Aorta (tissue), 5 donors: ENCODE measurements around the gene PDGFD. TPM values are rescaled to one million over a fixed set of nuclear protein-coding genes. Genes with fewer than 3 reads are reported as not detected.

Experiments
- ATAC-seq: fragments of 200-7000 bp; cut with Tn5 transposase; one replicate; pipeline ENCODE4 v1.9.1; 2022; ENCODE audit warnings: moderate library complexity; ENCODE audit not compliant: low FRiP score
- DNase-seq, 2 donors: peaks; one replicate each; pipeline ENCODE4 v3.0.0-alpha.2; 2020
- H3K27ac ChIP-seq, 2 donors: one replicate each; pipeline ENCODE4 v1.5.1; 2013; ENCODE audit warnings: low read length in 2 of 2, mild to moderate bottlenecking in 2 of 2, moderate library complexity in 2 of 2, control low read depth in 1 of 2, inconsistent platforms in 1 of 2, low read depth in 1 of 2
- H3K27me3 ChIP-seq, 2 donors: one replicate each; pipeline ENCODE4 v1.6.1; 2013; ENCODE audit warnings: control low read depth in 1 of 2, low read length in 1 of 2, mild to moderate bottlenecking in 1 of 2, moderate library complexity in 1 of 2; ENCODE audit not compliant: insufficient read depth in 2 of 2, control insufficient read depth in 1 of 2
- H3K36me3 ChIP-seq, 2 donors: one replicate each; pipeline ENCODE4 v1.6.1; 2013; ENCODE audit warnings: control low read depth in 1 of 2, low read length in 1 of 2, mild to moderate bottlenecking in 1 of 2; ENCODE audit not compliant: insufficient read depth in 2 of 2, control insufficient read depth in 1 of 2
- H3K4me1 ChIP-seq, 2 donors: one replicate each; pipeline ENCODE4 v1.6.1; 2013; ENCODE audit warnings: low read length in 2 of 2, control low read depth in 1 of 2, mild to moderate bottlenecking in 1 of 2, moderate library complexity in 1 of 2; ENCODE audit not compliant: insufficient read depth in 2 of 2, control insufficient read depth in 1 of 2
- H3K4me3 ChIP-seq, 2 donors: one replicate each; pipeline ENCODE4 v1.5.1; 2013; ENCODE audit warnings: low read length in 2 of 2, control low read depth in 1 of 2, mild to moderate bottlenecking in 1 of 2
- H3K9me3 ChIP-seq: one replicate; pipeline ENCODE4 v1.6.1; 2013; ENCODE audit warnings: mild to moderate bottlenecking, low read length; ENCODE audit not compliant: control insufficient read depth
- WGBS, 2 donors: extraction: QIAGEN DNeasy Blood & Tissue Kit; methylation state at CpG; one replicate each; pipeline ENCODE4 v1.1.7; 2013; 5-methylcytosine and 5-hydroxymethylcytosine counted together
- intact Hi-C, 2 donors: fragments of 100-400 bp; cut with DNase I; formaldehyde crosslinking; loops; one replicate each; pipeline versions ENCODE4 v1.14.2 to v1.15.0; 2022
- polyA plus RNA-seq, 2 donors: library from polyadenylated mRNA; stranded (reverse); fragments of 200-250 nt; gene quantifications; one replicate each; pipeline ENCODE4 v1.2.3, GENCODE V29; 2013
- total RNA-seq, 2 donors: library from RNA; stranded (reverse); fragmentation: NEBNext Ultra II Directional; extraction: Animal tissue kit (Norgen Biotek cat#: 25700); gene quantifications; one replicate each; pipeline ENCODE4 v1.2.1, GENCODE V29; 2021
- donor health status: healthy with polysubstance abuse.
- donor health status: Bipolar disorder and iron deficiency.
- donor health status: DM: no; HTN: no; CAD: no.
- donor health status: DM: no; HTN: no; CAD: no.
- donor health status: DM: yes; HTN: yes; CAD: no.

PDGFD gene
- total and polyA plus RNA-seq, 4 donors = 47.7 to 115 (median 66.5) TPM

- H3K4me1 ChIP-seq = peaks cover 0 to 5% of the 10 kb centered on the region in 2 donors
- intact Hi-C loops = no loop called here
- no peak overlapping the region for H3K27ac ChIP-seq
- no peaks in the 10 kb centered on the region for H3K9me3 ChIP-seq
- no peak overlapping the region for H3K4me3 ChIP-seq
- no peaks in the 10 kb centered on the region for H3K27me3 ChIP-seq
- DNase-seq (no peak), ATAC-seq (no peak)
- no peaks in the 10 kb centered on the region for H3K36me3 ChIP-seq
These were observed 243.0 kb downstream of the PDGFD start for GRCh38 chr11:103920933-103921332.

DNA sequence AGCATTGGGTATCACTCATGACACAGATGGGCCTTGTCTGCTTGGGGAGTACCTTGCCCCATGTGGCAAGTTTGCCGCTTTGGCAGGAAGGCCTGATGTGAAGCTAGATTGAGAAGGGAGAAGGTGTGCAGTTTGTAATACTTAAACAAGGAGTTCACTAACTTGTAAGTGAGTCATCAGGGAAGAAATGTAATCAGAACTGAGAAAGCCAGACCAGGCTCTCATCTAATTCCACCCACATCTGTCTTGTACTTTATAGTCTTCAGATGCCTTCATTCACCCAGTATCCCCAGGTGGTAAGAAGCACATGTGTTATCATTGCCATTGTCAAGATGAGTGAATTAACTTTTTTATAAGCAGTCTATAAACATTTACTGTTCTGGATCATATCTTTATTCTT is 243.5 kb downstream of the PDGFD start:
- Histone ChIP-seq H3K36me3 (no peaks in the 10 kb centered on the region), H3K27me3 (no peaks in the 10 kb centered on the region), H3K4me1 (peaks cover 0 to 5% of the 10 kb centered on the region in 2 donors), H3K9me3 (no peaks in the 10 kb centered on the region), H3K4me3 (no peak overlapping the region), H3K27ac (no peak overlapping the region)
- ATAC-seq = no peak
- intact Hi-C loops = no loop called here
- no peak for DNase-seq
- 96 to 100% methylated on average over 1 of the region's 1 CpG for WGBS, 2 donors

DNA sequence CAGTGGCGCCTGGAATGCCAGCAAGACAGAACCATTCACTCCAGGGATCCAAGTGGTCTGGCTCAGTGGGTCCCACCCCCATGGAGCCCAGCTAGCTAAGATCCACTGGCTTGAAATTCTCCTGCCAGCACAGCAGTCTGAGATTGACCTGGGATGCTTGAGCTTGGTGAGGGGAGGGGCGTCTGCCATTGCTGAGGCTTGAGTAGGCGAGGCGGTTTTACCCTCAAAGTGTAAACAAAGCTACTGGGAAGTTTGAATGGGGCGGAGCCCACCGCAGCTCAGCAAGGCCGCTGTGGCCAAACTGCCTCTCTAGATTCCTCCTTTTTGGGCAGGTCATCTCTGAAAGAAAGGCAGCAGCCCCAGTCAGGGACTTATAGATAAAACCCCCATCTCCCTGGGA is 253.2 kb downstream of the PDGFD start:
- DNase-seq (no peak), ATAC-seq (no peak)
- WGBS, 2 donors = 90 to 92% methylated on average over 7 of the region's 7 CpGs
- H3K4me1 ChIP-seq = peaks cover 0 to 1% of the 10 kb centered on the region in 2 donors
- no peak overlapping the region for H3K27ac ChIP-seq
- peaks cover 2% of the 10 kb centered on the region for H3K9me3 ChIP-seq
- no peaks in the 10 kb centered on the region for H3K27me3 ChIP-seq
- H3K36me3 ChIP-seq = peaks cover 0 to 2% of the 10 kb centered on the region in 2 donors
- H3K4me3 ChIP-seq = no peak overlapping the region
- intact Hi-C loops = no loop called here

DNA sequence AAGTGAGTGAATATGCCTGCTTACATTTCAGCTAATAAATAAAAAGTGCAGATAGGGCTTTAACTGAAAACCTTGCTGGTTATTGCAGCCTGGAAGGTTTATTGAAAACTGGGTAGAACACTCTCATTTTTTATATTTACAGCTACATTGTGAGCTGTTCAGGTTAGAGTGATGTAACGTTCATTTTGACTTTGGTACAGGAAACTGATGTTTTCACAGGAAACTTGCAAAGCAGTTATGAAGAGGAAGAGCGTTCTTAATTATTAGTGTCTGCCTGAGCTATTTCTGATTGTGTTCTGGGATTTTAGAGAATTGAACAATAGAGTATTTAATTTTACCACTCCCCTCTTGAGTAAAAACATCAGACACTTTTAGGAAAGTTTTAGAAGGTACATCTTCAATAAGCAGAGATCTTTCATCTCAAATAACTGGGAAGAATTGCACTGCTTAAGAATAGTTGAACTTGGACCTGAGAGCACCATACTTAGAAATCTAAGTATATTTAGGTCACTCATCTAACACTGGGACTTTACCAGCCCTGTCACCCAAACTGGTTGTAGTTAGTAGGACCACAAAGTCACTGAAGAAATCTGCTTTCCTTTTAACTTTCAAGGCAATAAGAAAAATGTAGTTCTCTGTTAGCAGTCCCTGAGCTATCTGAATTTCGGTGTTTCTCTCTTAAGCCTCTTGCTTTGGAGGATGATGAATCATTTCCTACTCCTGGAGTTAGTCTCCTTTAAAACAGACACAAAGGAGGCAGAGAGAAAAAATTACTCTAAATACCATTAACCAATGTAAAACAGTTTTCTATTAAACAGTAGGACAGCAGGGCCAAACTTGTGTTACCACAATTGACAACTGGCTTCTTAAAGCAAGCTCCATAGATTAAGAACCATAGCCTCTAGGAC is 256.1 kb downstream of the PDGFD start:
- ATAC-seq = no peak
- Histone ChIP-seq H3K9me3 (no peaks in the 10 kb centered on the region), H3K36me3 (no peaks in the 10 kb centered on the region), H3K27ac (no peak overlapping the region), H3K4me1 (peaks cover 0 to 1% of the 10 kb centered on the region in 2 donors), H3K27me3 (no peaks in the 10 kb centered on the region), H3K4me3 (no peak overlapping the region)
- DNase-seq = no peak
- WGBS, 2 donors = 54 to 65% methylated on average over 3 of the region's 3 CpGs
- intact Hi-C loops = no loop called here

DNA sequence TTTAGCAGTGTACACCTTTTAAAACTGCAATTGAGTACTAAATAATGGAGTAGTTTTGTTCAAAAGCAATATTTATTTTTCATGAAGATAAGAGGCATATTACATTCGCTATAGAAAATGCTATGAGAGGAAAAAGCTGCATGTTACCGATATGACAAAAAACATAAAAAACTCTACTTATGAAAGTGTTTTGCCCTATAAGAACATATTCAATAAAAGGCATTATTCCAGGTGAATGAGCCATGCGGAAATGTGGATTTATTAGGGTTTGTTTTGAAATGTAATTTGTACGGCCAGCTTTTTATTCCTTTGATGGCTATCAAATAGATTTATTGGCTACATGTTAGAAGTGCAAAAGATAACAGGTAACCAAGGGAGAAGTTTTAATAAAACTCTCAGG is 256.8 kb downstream of the PDGFD start:
- ATAC-seq (no peak), DNase-seq (no peak)
- no peaks in the 10 kb centered on the region for H3K27me3 ChIP-seq
- intact Hi-C loops = no loop called here
- no peak overlapping the region for H3K27ac ChIP-seq
- no peaks in the 10 kb centered on the region for H3K36me3 ChIP-seq
- 62 to 72% methylated on average over 4 of the region's 4 CpGs for WGBS, 2 donors
- peaks cover 0 to 1% of the 10 kb centered on the region in 2 donors for H3K4me1 ChIP-seq
- no peak overlapping the region for H3K4me3 ChIP-seq
- H3K9me3 ChIP-seq = no peaks in the 10 kb centered on the region

GRCh38 chr11:103906291-103906867 is 257.6 kb downstream of the PDGFD start:
- DNase-seq = no peak
- no peaks in the 10 kb centered on the region for H3K9me3 ChIP-seq
- H3K4me3 ChIP-seq = no peak overlapping the region
- WGBS, 2 donors = 100% methylated on average over 1 of the region's 1 CpG
- H3K36me3 ChIP-seq = no peaks in the 10 kb centered on the region
- intact Hi-C loops = no loop called here
- H3K4me1 ChIP-seq = peaks cover 0 to 1% of the 10 kb centered on the region in 2 donors
- H3K27ac ChIP-seq = no peak overlapping the region
- H3K27me3 ChIP-seq = no peaks in the 10 kb centered on the region
- ATAC-seq = no peak

DNA sequence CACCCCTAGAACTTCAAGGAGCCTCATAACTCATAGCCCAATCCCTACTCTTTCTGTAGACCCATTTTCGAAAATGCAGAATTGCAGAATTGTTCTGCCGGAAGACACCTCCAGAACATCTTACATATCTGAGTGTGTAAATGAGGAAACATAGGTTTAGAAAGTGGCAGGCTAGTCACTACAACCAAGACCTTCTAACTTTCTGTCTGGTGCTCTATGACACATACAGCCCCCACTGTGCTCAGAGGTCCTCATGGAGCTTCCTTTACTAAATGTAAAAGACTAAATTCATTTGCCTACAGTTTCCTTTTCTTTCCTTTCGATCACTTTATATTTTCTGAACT is 259.7 kb downstream of the PDGFD start:
- no peak for ATAC-seq
- no peak for DNase-seq
- no peaks in the 10 kb centered on the region for H3K27me3 ChIP-seq
- no peaks in the 10 kb centered on the region for H3K36me3 ChIP-seq
- H3K4me3 ChIP-seq = no peak overlapping the region
- no peak overlapping the region for H3K27ac ChIP-seq
- H3K9me3 ChIP-seq = no peaks in the 10 kb centered on the region
- intact Hi-C loops = no loop called here
- H3K4me1 ChIP-seq = peaks cover 0 to 1% of the 10 kb centered on the region in 2 donors
- 71 to 92% methylated on average over 3 of the region's 3 CpGs for WGBS, 2 donors

DNA sequence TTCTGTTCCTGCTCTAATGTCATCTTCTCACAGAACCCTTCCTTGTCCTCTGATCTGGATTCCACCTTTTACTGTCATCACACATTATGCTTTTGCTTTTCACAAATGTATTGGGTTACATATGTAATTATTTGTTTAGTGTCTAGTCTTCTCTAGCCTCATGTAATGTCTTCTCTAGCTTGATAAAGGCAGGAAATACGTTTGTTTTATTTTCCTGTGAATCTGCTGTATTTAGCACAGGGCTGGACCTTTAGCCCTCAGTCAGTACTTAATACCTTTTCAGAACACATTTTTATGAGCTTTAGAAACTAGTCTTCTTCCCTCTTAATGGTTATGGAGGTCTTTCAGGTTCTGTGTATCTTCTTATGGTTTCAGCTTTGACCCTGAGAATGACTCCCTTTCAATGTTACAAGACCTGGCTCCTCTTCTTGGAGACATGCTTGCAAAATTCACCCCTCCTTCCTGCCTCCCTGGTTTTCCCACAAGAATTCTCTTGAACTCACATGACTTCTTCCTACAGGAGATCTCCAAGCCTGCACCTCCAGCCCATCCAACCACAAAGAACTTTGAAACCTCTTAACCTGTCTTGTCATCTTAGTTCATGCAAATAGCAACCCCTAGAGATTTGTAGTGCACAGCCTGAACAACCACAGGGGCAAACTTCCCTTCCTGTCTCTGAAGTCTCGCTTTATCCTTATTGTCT is 260.2 kb downstream of the PDGFD start:
- no peaks in the 10 kb centered on the region for H3K27me3 ChIP-seq
- no peak overlapping the region for H3K4me3 ChIP-seq
- H3K4me1 ChIP-seq = peaks cover 0 to 1% of the 10 kb centered on the region in 2 donors
- no peaks in the 10 kb centered on the region for H3K36me3 ChIP-seq
- DNase-seq (no peak), ATAC-seq (no peak)
- no peak overlapping the region for H3K27ac ChIP-seq
- 79% methylated on average over 2 of the region's 2 CpGs for WGBS, 2 donors
- H3K9me3 ChIP-seq = no peaks in the 10 kb centered on the region
- intact Hi-C loops = no loop called here
